Thoracic aorta (tissue), 2 donors: ENCODE measurements around the gene PTOV1. TPM values are rescaled to one million over a fixed set of nuclear protein-coding genes. Genes with fewer than 3 reads are reported as not detected.

ENCODE experiments used
- ATAC-seq: fragments of 150-250 bp; one replicate; pipeline ENCODE4 v1.8.0; 2017; ENCODE audit warnings: low read depth; ENCODE audit not compliant: insufficient number of reproducible peaks, low FRiP score
- DNase-seq: peaks from one replicate; pipeline ENCODE4 v3.0.0-alpha.2; 2020; ENCODE audit warnings: low spot score
- H3K27ac ChIP-seq, 2 donors: fragments of 200-600 bp; sonication (generic); 1 replicate in 1 of 2; 2 replicates in 1 of 2; pipeline ENCODE4 v1.5.1; 2016; ENCODE audit warnings: mild to moderate bottlenecking in 2 of 2, moderate library complexity in 2 of 2
- H3K27me3 ChIP-seq: fragments of 200-600 bp; sonication (generic); replicated peaks from 2 replicates; pipeline ENCODE4 v1.6.0; 2016; ENCODE audit warnings: mild to moderate bottlenecking; ENCODE audit not compliant: insufficient read depth
- H3K36me3 ChIP-seq: fragments of 200-600 bp; sonication (generic); one replicate; pipeline ENCODE4 v1.5.1; 2016
- H3K4me1 ChIP-seq, 2 donors: fragments of 200-600 bp; sonication (generic); 1 replicate in 1 of 2; 2 replicates in 1 of 2; pipeline versions ENCODE4 v1.5.1 to v1.6.0; 2016; ENCODE audit warnings: low read depth in 2 of 2, mild to moderate bottlenecking in 1 of 2; ENCODE audit not compliant: control insufficient read depth in 1 of 2
- H3K4me3 ChIP-seq: fragments of 200-600 bp; sonication (generic); 2 replicates; pipeline ENCODE4 v1.5.1; 2016; ENCODE audit warnings: mild to moderate bottlenecking
- H3K9me3 ChIP-seq: fragments of 200-600 bp; sonication (generic); 2 replicates; pipeline ENCODE4 v1.5.1; 2016
- CTCF ChIP-seq: fragments of 200-600 bp; sonication (generic); IDR thresholded peaks from one replicate; pipeline ENCODE4 v1.5.1; 2019; ENCODE audit warnings: antibody characterized with exemption
- total RNA-seq, 2 donors: library from RNA; depleted of rRNA; stranded (reverse); fragments of >200 nt; gene quantifications; one replicate each; pipeline versions ENCODE4 v1.1.0 to v1.2.3, GENCODE V29; 2016

PTOV1 gene
- total RNA-seq, 2 donors from 2014 or later: 62.9 to 72.2 TPM

GRCh38 chr19:49907745-49908446, 56.9 kb downstream of the PTOV1 start:
- peaks cover 21% of the 10 kb centered on the region for H3K36me3 ChIP-seq
- no peak for TF ChIP-seq CTCF
- no peak for ATAC-seq

GRCh38 chr19:49908480-49909420, 57.8 kb downstream of the PTOV1 start:
- Histone ChIP-seq H3K36me3 (peaks cover 21% of the 10 kb centered on the region), H3K27me3 (no peaks in the 10 kb centered on the region), H3K27ac (no peak overlapping the region), H3K4me1 (peaks cover 6 to 30% of the 10 kb centered on the region in 2 donors), H3K4me3 (no peak overlapping the region), H3K9me3 (no peaks in the 10 kb centered on the region)
- DNase-seq (no peak), ATAC-seq (no peak)
- no peak for TF ChIP-seq CTCF

More at GRCh38 chr19:49907745-49908446, 56.9 kb downstream of the PTOV1 start:
- DNase-seq: no peak
- Histone ChIP-seq H3K27me3 (no peaks in the 10 kb centered on the region), H3K9me3 (no peaks in the 10 kb centered on the region), H3K4me1 (peaks cover 6 to 23% of the 10 kb centered on the region in 2 donors), H3K27ac (no peak overlapping the region), H3K4me3 (no peak overlapping the region)

GRCh38 chr19:49910179-49910578, 59.2 kb downstream of the PTOV1 start:
- Histone ChIP-seq H3K27me3 (no peaks in the 10 kb centered on the region), H3K36me3 (peaks cover 21% of the 10 kb centered on the region), H3K9me3 (no peaks in the 10 kb centered on the region), H3K4me3 (no peak overlapping the region), H3K27ac (no peak overlapping the region), H3K4me1 (peaks cover 6 to 30% of the 10 kb centered on the region in 2 donors)
- DNase-seq (no peak), ATAC-seq (no peak)
- TF ChIP-seq CTCF: no peak

Other genes with a start within 250 kb of the PTOV1 start
- gene RRAS, start 211.0 kb upstream of the PTOV1 start, total RNA-seq: 100 to 1,000 TPM in 1 of 2 donors, 10 to 100 TPM in 1; 82.2 to 188 TPM
- gene SCAF1, start 208.9 kb upstream of the PTOV1 start, total RNA-seq: 10 to 100 TPM; 27.3 to 30.6 TPM
- gene IRF3, start 185.3 kb upstream of the PTOV1 start, total RNA-seq: 10 to 100 TPM; 33.2 to 52.9 TPM
- gene BCL2L12, start 185.2 kb upstream of the PTOV1 start, total RNA-seq: 1 to 10 TPM; 2.5 to 3.0 TPM
- gene PRMT1, start 173.9 kb upstream of the PTOV1 start, total RNA-seq: 100 to 1,000 TPM; 116 to 118 TPM
- gene ADM5, start 161.6 kb upstream of the PTOV1 start, total RNA-seq: 1 to 10 TPM; 2.8 to 6.4 TPM
- gene CPT1C, start 160.0 kb upstream of the PTOV1 start, total RNA-seq: 1 to 10 TPM; 2.5 to 3.9 TPM
- gene TSKS, start 87.9 kb upstream of the PTOV1 start, total RNA-seq: not detected
- 10 to 100 TPM; 81.1 to 89.7 TPM for gene AP2A1, start 84.2 kb upstream of the PTOV1 start, total RNA-seq
- 10 to 100 TPM; 23.6 to 27.3 TPM for gene FUZ, start 37.9 kb upstream of the PTOV1 start, total RNA-seq
- gene MED25, start 32.9 kb upstream of the PTOV1 start, total RNA-seq: 10 to 100 TPM; 29.8 to 37.0 TPM
- gene PNKP, start 16.4 kb downstream of the PTOV1 start, total RNA-seq: 10 to 100 TPM; 55.8 to 78.7 TPM
- gene AKT1S1, start 26.2 kb downstream of the PTOV1 start, total RNA-seq: 10 to 100 TPM; 15.2 to 20.7 TPM
- gene TBC1D17, start 26.5 kb downstream of the PTOV1 start, total RNA-seq: 10 to 100 TPM; 27.9 to 31.7 TPM
- 1 to 10 TPM; 1.5 to 2.2 TPM for gene IL4I1, start 45.7 kb downstream of the PTOV1 start, total RNA-seq
- 1 to 10 TPM; 8.4 to 9.8 TPM for gene ATF5, start 78.0 kb downstream of the PTOV1 start, total RNA-seq
- 10 to 100 TPM; 29.9 to 34.3 TPM for gene NUP62, start 78.3 kb downstream of the PTOV1 start, total RNA-seq
- 10 to 100 TPM in 1 of 2 donors, 1 to 10 TPM in 1; 2.8 to 10.0 TPM for gene SIGLEC11, start 110.0 kb downstream of the PTOV1 start, total RNA-seq
- 10 to 100 TPM; 27.5 to 33.4 TPM for gene VRK3, start 174.2 kb downstream of the PTOV1 start, total RNA-seq
- 1 to 10 TPM; 2.4 to 6.5 TPM for gene ZNF473, start 174.8 kb downstream of the PTOV1 start, total RNA-seq